ENCODE measurements around the gene FMNL2. TPM values are rescaled to one million over a fixed set of nuclear protein-coding genes. Genes with fewer than 3 reads are reported as not detected.

FMNL2 gene
- total RNA-seq, 5 donors from 2014 or later (not counting 1 experiment from before 2014, with no cell fraction given), result 0.63 to 0.96 (median 0.75) TPM

- H3K9me3 Mint-ChIP-seq, result peaks cover 0 to 3% (median 0%) of the 10 kb centered on the region in 3 donors
- H3K27ac ChIP-seq (ENCODE audit: low read length), result no peak overlapping the region
- H3K4me3 ChIP-seq (ENCODE audit: control insufficient read depth in 1 of 2, extremely low read depth in 1 of 2, low read length in 1 of 2), result no peak overlapping the region
- H3K27ac Mint-ChIP-seq, result no peak overlapping the region
- ATAC-seq (replicated peaks in 1 of 4) (no peak), DNase-seq (no peak)
- ChIA-PET CTCF (no interaction called here), POLR2A (no interaction called here)
- H3K36me3 Mint-ChIP-seq, result no peaks in the 10 kb centered on the region
- H3K36me3 ChIP-seq (ENCODE audit: control insufficient read depth in 2 of 2, extremely low read depth in 1 of 2, insufficient read depth in 1 of 2, low read length in 1 of 2), result no peaks in the 10 kb centered on the region
- H3K4me1 Mint-ChIP-seq, result no peaks in the 10 kb centered on the region
- H3K4me1 ChIP-seq (ENCODE audit: control insufficient read depth in 1 of 2, extremely low read depth in 1 of 2, insufficient read depth in 2 of 2, low read length in 2 of 2), result no peaks in the 10 kb centered on the region
- peaks cover 0 to 8% of the 10 kb centered on the region in 2 donors for H3K27me3 Mint-ChIP-seq
- peaks cover 0 to 7% of the 10 kb centered on the region in 2 experiments for H3K27me3 ChIP-seq (replicated peaks in 1 of 2; ENCODE audit: control insufficient read depth in 2 of 2, extremely low read depth in 1 of 2, insufficient read depth in 2 of 2, low read length in 1 of 2)
- H3K4me3 Mint-ChIP-seq, result no peak overlapping the region
- H3K9me3 ChIP-seq, result no peaks in the 10 kb centered on the region
These were observed 59.4 kb downstream of the FMNL2 start for GRCh38 chr2:152394326-152394725.

- Mint-ChIP-seq H3K36me3 (no peaks in the 10 kb centered on the region), H3K4me1 (no peaks in the 10 kb centered on the region), H3K9me3 (no peaks in the 10 kb centered on the region), H3K27me3 (peaks cover 0 to 13% of the 10 kb centered on the region in 2 donors), H3K4me3 (no peak overlapping the region), H3K27ac (no peak overlapping the region)
- ChIA-PET POLR2A (no interaction called here), CTCF (interaction anchor here in 1 of 2 donors (0.5 kb wide), 1 partner anchor 41 kb away, joined by 4 read pairs; no protein-coding TSS in a partner anchor)
- 79% methylated on average over 2 of the region's 2 CpGs for WGBS (ENCODE audit: insufficient coverage)
- no peaks in the 10 kb centered on the region for H3K36me3 ChIP-seq (ENCODE audit: control insufficient read depth in 2 of 2, extremely low read depth in 1 of 2, insufficient read depth in 1 of 2, low read length in 1 of 2)
- ATAC-seq (replicated peaks in 1 of 4) (no peak), DNase-seq (no peak)
- H3K27ac ChIP-seq (ENCODE audit: low read length), result no peak overlapping the region
- no peaks in the 10 kb centered on the region for H3K4me1 ChIP-seq (ENCODE audit: control insufficient read depth in 1 of 2, extremely low read depth in 1 of 2, insufficient read depth in 2 of 2, low read length in 2 of 2)
- no peak overlapping the region for H3K4me3 ChIP-seq (ENCODE audit: control insufficient read depth in 1 of 2, extremely low read depth in 1 of 2, low read length in 1 of 2)
- peaks cover 0 to 7% of the 10 kb centered on the region in 2 experiments for H3K27me3 ChIP-seq (replicated peaks in 1 of 2; ENCODE audit: control insufficient read depth in 2 of 2, extremely low read depth in 1 of 2, insufficient read depth in 2 of 2, low read length in 1 of 2)
- H3K9me3 ChIP-seq, result no peaks in the 10 kb centered on the region
These were observed 60.1 kb downstream of the FMNL2 start for GRCh38 chr2:152395103-152395502.

DNA sequence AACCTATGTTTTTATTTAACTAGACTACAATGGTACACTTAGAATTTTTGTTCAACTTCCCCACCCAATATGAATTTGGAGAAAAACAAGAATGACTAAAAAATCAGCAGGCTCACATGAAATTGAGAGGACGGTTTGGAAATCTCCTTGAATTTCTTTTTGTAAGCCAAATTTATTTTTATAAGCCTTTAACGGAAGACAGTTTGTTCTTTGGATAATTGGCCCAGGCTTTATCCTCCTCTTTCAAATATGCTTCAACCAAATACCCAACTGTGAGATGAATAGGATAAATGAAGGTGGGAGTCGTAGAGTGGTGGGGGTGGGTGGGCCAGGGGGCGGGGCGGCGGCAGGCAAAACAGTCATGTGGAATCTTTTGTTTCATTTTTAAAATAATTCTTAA lies 60.6 kb downstream of the FMNL2 start:
- H3K36me3 ChIP-seq (ENCODE audit: control insufficient read depth in 2 of 2, extremely low read depth in 1 of 2, insufficient read depth in 1 of 2, low read length in 1 of 2), result no peaks in the 10 kb centered on the region
- no peak for ATAC-seq (replicated peaks in 1 of 4)
- CTCF ChIA-PET, result interaction anchor here in 1 of 2 donors (0.5 kb wide), 1 partner anchor 42 kb away, joined by 4 read pairs; no protein-coding TSS in a partner anchor
- H3K27ac ChIP-seq (ENCODE audit: low read length), result no peak overlapping the region
- no peaks in the 10 kb centered on the region for H3K4me1 Mint-ChIP-seq
- H3K4me3 ChIP-seq (ENCODE audit: control insufficient read depth in 1 of 2, extremely low read depth in 1 of 2, low read length in 1 of 2), result no peak overlapping the region
- no peaks in the 10 kb centered on the region for H3K36me3 Mint-ChIP-seq
- WGBS (ENCODE audit: insufficient coverage), result no CpG with 5 or more reads among the region's 6 CpGs
- no peaks in the 10 kb centered on the region for H3K9me3 ChIP-seq
- peaks cover 0 to 13% of the 10 kb centered on the region in 2 donors for H3K27me3 Mint-ChIP-seq
- peaks cover 0 to 7% of the 10 kb centered on the region in 2 experiments for H3K27me3 ChIP-seq (replicated peaks in 1 of 2; ENCODE audit: control insufficient read depth in 2 of 2, extremely low read depth in 1 of 2, insufficient read depth in 2 of 2, low read length in 1 of 2)
- no peak overlapping the region for H3K27ac Mint-ChIP-seq
- POLR2A ChIA-PET, result no interaction called here
- no peak overlapping the region for H3K4me3 Mint-ChIP-seq
- DNase-seq, result no peak
- H3K9me3 Mint-ChIP-seq, result no peaks in the 10 kb centered on the region
- no peaks in the 10 kb centered on the region for H3K4me1 ChIP-seq (ENCODE audit: control insufficient read depth in 1 of 2, extremely low read depth in 1 of 2, insufficient read depth in 2 of 2, low read length in 2 of 2)

GRCh38 chr2:152396051-152396511 lies 61.1 kb downstream of the FMNL2 start:
- H3K9me3 ChIP-seq, result no peaks in the 10 kb centered on the region
- no peak overlapping the region for H3K4me3 Mint-ChIP-seq
- ChIA-PET POLR2A (no interaction called here), CTCF (no interaction called here)
- no peak overlapping the region for H3K4me3 ChIP-seq (ENCODE audit: control insufficient read depth in 1 of 2, extremely low read depth in 1 of 2, low read length in 1 of 2)
- ATAC-seq (replicated peaks in 1 of 4), result no peak
- H3K27me3 Mint-ChIP-seq, result peaks cover 0 to 13% of the 10 kb centered on the region in 2 donors
- DNase-seq, result no peak
- 38% methylated on average over 1 of the region's 4 CpGs for WGBS (ENCODE audit: insufficient coverage)
- no peak overlapping the region for H3K27ac ChIP-seq (ENCODE audit: low read length)
- H3K4me1 Mint-ChIP-seq, result no peaks in the 10 kb centered on the region
- H3K27ac Mint-ChIP-seq, result no peak overlapping the region
- no peaks in the 10 kb centered on the region for H3K36me3 Mint-ChIP-seq
- H3K9me3 Mint-ChIP-seq, result no peaks in the 10 kb centered on the region
- H3K4me1 ChIP-seq (ENCODE audit: control insufficient read depth in 1 of 2, extremely low read depth in 1 of 2, insufficient read depth in 2 of 2, low read length in 2 of 2), result no peaks in the 10 kb centered on the region
- no peaks in the 10 kb centered on the region for H3K36me3 ChIP-seq (ENCODE audit: control insufficient read depth in 2 of 2, extremely low read depth in 1 of 2, insufficient read depth in 1 of 2, low read length in 1 of 2)
- peaks cover 0 to 7% of the 10 kb centered on the region in 2 experiments for H3K27me3 ChIP-seq (replicated peaks in 1 of 2; ENCODE audit: control insufficient read depth in 2 of 2, extremely low read depth in 1 of 2, insufficient read depth in 2 of 2, low read length in 1 of 2)

DNA sequence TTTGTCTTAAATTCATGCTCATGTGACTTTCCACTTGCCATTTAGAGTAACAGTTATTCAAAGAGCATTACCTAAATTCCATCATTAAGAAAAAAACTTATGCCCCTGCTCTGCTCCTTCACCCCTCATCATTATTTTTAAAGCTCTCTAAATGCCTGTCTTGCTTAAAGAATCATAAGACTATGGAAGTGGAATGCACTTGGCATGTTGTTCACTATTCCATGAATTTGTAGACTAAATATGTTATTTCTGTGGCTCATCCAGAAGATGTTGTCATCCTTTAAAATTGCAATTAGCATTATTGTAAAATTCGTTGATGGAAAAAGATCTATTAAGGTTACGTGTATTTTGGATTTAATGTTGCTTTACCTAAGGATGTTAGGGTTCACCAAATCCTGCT lies 61.8 kb downstream of the FMNL2 start:
- no peaks in the 10 kb centered on the region for H3K4me1 Mint-ChIP-seq
- no peak overlapping the region for H3K4me3 ChIP-seq (ENCODE audit: control insufficient read depth in 1 of 2, extremely low read depth in 1 of 2, low read length in 1 of 2)
- H3K9me3 ChIP-seq, result no peaks in the 10 kb centered on the region
- no peak overlapping the region for H3K27ac Mint-ChIP-seq
- POLR2A ChIA-PET, result no interaction called here
- DNase-seq (no peak), ATAC-seq (replicated peaks in 1 of 4) (no peak)
- peaks cover 0 to 13% of the 10 kb centered on the region in 2 donors for H3K27me3 Mint-ChIP-seq
- peaks cover 0 to 7% of the 10 kb centered on the region in 2 experiments for H3K27me3 ChIP-seq (replicated peaks in 1 of 2; ENCODE audit: control insufficient read depth in 2 of 2, extremely low read depth in 1 of 2, insufficient read depth in 2 of 2, low read length in 1 of 2)
- WGBS (ENCODE audit: insufficient coverage), result 60% methylated on average over 1 of the region's 2 CpGs
- H3K9me3 Mint-ChIP-seq, result no peaks in the 10 kb centered on the region
- no peaks in the 10 kb centered on the region for H3K36me3 Mint-ChIP-seq
- CTCF ChIA-PET, result no interaction called here
- H3K4me3 Mint-ChIP-seq, result no peak overlapping the region
- H3K27ac ChIP-seq (ENCODE audit: low read length), result no peak overlapping the region
- H3K36me3 ChIP-seq (ENCODE audit: control insufficient read depth in 2 of 2, extremely low read depth in 1 of 2, insufficient read depth in 1 of 2, low read length in 1 of 2), result no peaks in the 10 kb centered on the region
- no peaks in the 10 kb centered on the region for H3K4me1 ChIP-seq (ENCODE audit: control insufficient read depth in 1 of 2, extremely low read depth in 1 of 2, insufficient read depth in 2 of 2, low read length in 2 of 2)

DNA sequence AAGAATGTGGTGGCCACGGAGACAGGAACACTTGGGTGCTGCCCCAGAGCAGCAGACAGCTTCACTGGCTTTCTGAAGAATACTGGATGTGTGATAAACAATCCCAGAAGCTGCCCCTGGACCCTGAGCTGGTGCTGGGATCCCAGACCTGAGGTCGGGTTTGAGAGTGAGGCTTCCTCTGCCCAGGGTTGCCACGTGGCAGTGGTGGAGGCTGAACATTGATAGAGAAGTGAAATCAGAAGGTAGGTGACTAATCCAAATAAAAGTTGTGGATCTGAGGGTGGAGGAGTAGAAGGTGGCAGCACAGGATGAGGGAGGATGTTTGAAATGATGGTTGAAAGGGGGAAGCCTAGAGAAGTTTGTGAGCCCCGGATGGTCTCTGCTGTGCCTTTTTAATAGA lies 64.0 kb downstream of the FMNL2 start:
- 62% methylated on average over 4 of the region's 4 CpGs for WGBS (ENCODE audit: insufficient coverage)
- H3K9me3 ChIP-seq, result no peaks in the 10 kb centered on the region
- DNase-seq (no peak), ATAC-seq (replicated peaks in 1 of 4) (no peak)
- Mint-ChIP-seq H3K36me3 (no peaks in the 10 kb centered on the region), H3K27me3 (peaks cover 0 to 13% of the 10 kb centered on the region in 2 donors), H3K27ac (no peak overlapping the region), H3K4me3 (no peak overlapping the region), H3K9me3 (no peaks in the 10 kb centered on the region), H3K4me1 (peaks cover 6 to 7% (median 7%) of the 10 kb centered on the region in 3 donors)
- H3K4me3 ChIP-seq (ENCODE audit: control insufficient read depth in 1 of 2, extremely low read depth in 1 of 2, low read length in 1 of 2), result no peak overlapping the region
- peaks cover 0 to 4% of the 10 kb centered on the region in 2 experiments for H3K27me3 ChIP-seq (replicated peaks in 1 of 2; ENCODE audit: control insufficient read depth in 2 of 2, extremely low read depth in 1 of 2, insufficient read depth in 2 of 2, low read length in 1 of 2)
- H3K27ac ChIP-seq (ENCODE audit: low read length), result no peak overlapping the region
- CTCF ChIA-PET, result no interaction called here
- POLR2A ChIA-PET, result no interaction called here
- H3K36me3 ChIP-seq (ENCODE audit: control insufficient read depth in 2 of 2, extremely low read depth in 1 of 2, insufficient read depth in 1 of 2, low read length in 1 of 2), result no peaks in the 10 kb centered on the region
- no peaks in the 10 kb centered on the region for H3K4me1 ChIP-seq (ENCODE audit: control insufficient read depth in 1 of 2, extremely low read depth in 1 of 2, insufficient read depth in 2 of 2, low read length in 2 of 2)
